ENCODE measurements around the gene IL36RN. TPM values are rescaled to one million over a fixed set of nuclear protein-coding genes. Genes with fewer than 3 reads are reported as not detected.

The IL36RN gene
- not detected in 2 replicates for total RNA-seq

DNA sequence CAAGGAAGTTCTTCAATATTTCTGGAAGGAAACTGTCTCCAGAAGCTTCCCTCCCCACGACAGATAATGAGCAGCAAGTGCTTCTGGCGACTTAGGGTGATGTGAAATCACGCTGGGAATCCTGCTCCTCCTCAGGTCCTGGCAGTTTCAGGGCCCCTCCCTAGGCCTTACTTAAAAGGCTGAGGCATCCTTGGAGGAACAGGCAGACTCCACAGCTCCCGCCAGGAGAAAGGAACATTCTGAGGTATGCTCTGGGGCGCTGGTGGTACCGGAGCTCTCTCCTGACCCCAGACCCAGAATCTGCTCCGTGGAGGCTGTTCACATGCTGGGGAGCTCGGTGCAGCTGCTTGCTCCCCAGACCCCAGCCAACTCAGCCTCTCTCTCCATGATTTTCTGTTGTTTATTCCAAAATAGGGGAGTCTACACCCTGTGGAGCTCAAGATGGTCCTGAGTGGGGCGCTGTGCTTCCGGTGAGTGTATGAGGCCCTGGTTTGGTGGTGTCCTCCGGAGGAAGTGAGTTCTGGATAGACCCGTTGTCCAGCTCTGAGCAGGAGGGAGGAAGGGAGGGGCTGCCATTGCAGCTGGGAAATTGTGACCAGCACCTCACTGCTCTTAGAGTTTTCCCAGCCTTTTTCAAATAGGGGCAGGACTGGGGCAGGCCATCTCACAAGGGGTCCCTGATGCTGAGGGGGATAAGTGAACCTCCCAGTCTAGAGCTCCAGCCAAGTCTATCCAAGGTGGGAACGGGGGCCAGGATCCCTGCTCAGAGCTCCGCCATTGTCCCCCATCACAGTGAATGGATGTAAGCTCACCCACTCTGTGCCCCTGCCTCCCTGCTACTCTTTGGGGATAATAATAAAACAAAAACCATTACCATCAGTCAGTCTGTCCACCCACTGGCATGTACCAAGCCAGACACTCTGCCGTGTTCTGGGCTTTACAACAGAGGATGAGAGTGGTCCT, at the start of gene IL36RN:
Gene IL36RN, plus strand, starts transcription at position 201 of the 963 bp plus-strand sequence. Its CDS starts 241 bp downstream, at position 442.
- no peak for DNase-seq (ENCODE audit: low spot score)
- intact Hi-C loops (cut with micrococcal nuclease): no loop called here
- peaks cover 20% of the 10 kb centered on the region for H3K9me3 Mint-ChIP-seq
- H3K27ac Mint-ChIP-seq: no peak within 1 kb of the TSS
- H3K4me3 Mint-ChIP-seq: no peak within 1 kb of the TSS
- no peaks in the 10 kb centered on the region for H3K4me1 Mint-ChIP-seq (ENCODE audit: low read depth)
- peaks cover 5% of the 10 kb centered on the region for H3K27me3 Mint-ChIP-seq (ENCODE audit: insufficient read depth)
- H3K36me3 Mint-ChIP-seq (ENCODE audit: low read depth): peaks cover 3% of the 10 kb centered on the region

DNA sequence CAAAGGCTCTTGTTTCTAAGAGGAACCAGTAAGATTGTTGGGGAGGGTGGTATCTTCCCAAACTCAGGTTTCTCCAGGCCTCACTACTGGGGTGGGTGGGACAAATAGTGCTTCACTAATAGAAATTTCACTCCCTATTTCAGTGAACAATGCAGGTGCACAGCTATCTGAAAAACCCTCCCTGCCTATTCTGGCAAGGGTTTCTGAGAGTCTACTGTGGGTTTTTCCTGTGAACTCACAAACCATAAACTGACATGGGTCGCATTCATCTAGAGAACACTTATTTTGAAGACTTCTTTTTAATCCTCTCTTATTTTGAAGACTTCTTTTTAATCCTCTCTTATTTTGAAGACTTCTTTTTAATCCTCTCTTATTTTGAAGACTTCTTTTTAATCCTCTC, 49.4 kb upstream of the IL36RN start:
- intact Hi-C loops (cut with micrococcal nuclease): no loop called here
- H3K4me3 Mint-ChIP-seq: no peak overlapping the region

DNA sequence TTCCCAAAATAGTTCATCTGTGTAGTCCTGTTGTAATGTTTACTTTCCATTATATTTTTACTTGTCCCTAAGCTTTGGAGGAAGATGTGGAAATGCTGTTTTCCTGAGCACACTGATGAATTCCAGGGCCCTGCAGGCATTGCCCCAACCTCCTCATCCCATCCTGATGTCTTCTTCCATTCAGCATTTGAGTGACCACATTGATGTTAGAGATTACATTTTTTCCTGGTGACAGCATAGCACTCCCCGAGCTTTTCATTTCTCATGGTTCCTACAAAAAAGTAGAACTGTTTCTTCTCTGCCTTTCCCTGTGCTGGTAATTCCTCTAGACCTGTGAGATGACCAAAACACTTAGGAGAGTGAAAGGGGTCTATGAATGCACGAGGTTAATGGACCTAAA, 48.9 kb upstream of the IL36RN start:
- intact Hi-C loops (cut with micrococcal nuclease): no loop called here
- H3K4me3 Mint-ChIP-seq: no peak overlapping the region
- no peaks in the 10 kb centered on the region for H3K36me3 Mint-ChIP-seq (ENCODE audit: low read depth)
- peaks cover 6% of the 10 kb centered on the region for H3K4me1 Mint-ChIP-seq (ENCODE audit: low read depth)
- H3K27me3 Mint-ChIP-seq (ENCODE audit: insufficient read depth): peaks cover 12% of the 10 kb centered on the region
- H3K9me3 Mint-ChIP-seq: no peaks in the 10 kb centered on the region
- H3K27ac Mint-ChIP-seq: no peak overlapping the region
- no peak for DNase-seq (ENCODE audit: low spot score)

More for the DNA sequence above, 49.4 kb upstream of the IL36RN start:
- peaks cover 6% of the 10 kb centered on the region for H3K4me1 Mint-ChIP-seq (ENCODE audit: low read depth)
- DNase-seq (ENCODE audit: low spot score): no peak
- no peaks in the 10 kb centered on the region for H3K36me3 Mint-ChIP-seq (ENCODE audit: low read depth)
- peaks cover 14% of the 10 kb centered on the region for H3K27me3 Mint-ChIP-seq (ENCODE audit: insufficient read depth)
- H3K27ac Mint-ChIP-seq: no peak overlapping the region
- H3K9me3 Mint-ChIP-seq: no peaks in the 10 kb centered on the region

DNA sequence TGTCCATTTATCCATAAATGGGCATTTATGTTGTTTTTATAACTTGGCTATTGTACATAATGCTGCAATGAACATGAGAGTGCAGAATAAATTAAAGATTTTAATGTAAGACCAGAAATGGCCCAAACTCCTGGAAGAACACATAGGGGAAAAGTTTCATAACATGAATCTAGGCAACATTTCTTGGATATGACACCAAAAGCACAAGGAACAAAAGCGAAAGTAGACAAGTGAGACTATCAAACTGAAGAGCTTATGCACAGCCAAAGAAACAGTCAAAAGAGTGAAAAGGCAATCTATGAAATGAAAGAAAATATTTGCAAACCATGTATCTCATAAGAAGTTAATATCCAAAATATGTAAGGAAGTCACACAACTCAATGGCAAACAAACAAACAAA, 47.9 kb upstream of the IL36RN start:
- peaks cover 6% of the 10 kb centered on the region for H3K4me1 Mint-ChIP-seq (ENCODE audit: low read depth)
- intact Hi-C loops (cut with micrococcal nuclease): no loop called here
- no peak overlapping the region for H3K4me3 Mint-ChIP-seq
- peaks cover 12% of the 10 kb centered on the region for H3K27me3 Mint-ChIP-seq (ENCODE audit: insufficient read depth)
- DNase-seq (ENCODE audit: low spot score): no peak
- H3K36me3 Mint-ChIP-seq (ENCODE audit: low read depth): no peaks in the 10 kb centered on the region
- H3K27ac Mint-ChIP-seq: no peak overlapping the region
- no peaks in the 10 kb centered on the region for H3K9me3 Mint-ChIP-seq

DNA sequence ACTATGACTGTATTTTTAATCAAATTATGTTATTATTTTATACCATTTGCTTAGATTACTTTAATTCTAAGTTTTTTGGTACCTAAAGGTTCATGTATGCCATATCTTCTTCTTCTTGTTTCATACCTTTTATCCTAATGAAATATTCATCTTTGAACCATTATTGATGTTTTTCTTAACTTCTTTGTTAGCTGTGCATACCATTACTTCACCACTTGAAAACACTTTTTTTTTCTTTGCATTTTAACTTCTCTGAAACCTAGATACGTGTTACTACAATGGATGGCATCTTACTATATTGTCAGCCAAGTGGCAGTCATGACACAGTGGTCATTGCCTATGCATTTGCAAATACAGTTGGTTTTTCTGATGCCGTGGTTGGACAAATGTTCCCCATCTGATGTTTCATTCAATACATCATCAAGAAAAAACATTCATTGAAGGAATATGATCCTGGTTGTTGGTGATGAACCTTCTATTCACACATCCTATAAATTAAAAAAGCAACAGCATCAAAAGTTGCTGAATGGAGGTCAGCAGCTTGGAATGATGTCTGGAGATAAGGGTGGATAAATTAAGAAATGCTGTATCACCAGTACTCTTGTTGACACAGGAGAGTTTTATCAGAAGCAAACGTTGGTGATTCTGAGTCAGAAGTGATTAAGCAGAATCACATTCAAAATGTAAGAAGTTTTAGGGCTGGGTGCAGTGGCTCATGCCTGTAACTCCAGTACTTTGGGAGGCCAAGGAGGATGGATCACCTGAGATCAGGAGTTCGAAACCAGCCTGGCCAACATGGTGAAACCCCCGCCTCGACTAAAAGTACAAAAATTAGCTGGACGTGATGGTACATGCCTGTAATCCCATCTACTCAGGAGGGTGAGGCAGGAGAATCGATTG, 46.3 kb upstream of the IL36RN start:
- DNase-seq (ENCODE audit: low spot score): no peak
- H3K27me3 Mint-ChIP-seq (ENCODE audit: insufficient read depth): peaks cover 17% of the 10 kb centered on the region
- intact Hi-C loops (cut with micrococcal nuclease): no loop called here
- no peak overlapping the region for H3K4me3 Mint-ChIP-seq
- H3K27ac Mint-ChIP-seq: no peak overlapping the region
- H3K36me3 Mint-ChIP-seq (ENCODE audit: low read depth): no peaks in the 10 kb centered on the region
- H3K4me1 Mint-ChIP-seq (ENCODE audit: low read depth): peaks cover 6% of the 10 kb centered on the region
- peaks cover 5% of the 10 kb centered on the region for H3K9me3 Mint-ChIP-seq

DNA sequence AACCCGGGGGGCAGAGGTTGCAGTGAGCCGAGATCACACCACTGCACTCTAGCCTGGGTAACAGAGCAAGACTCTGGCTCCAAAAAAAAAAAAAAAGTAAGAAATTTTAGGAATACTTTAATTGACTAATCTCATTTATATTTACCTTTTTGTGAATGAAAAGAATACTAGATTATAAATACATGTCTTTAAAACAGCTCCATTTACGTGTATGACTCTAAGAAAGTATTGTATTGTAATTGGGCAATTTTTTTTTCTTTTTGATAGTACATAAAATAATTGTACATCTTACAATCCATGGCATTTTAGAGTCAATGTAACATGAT, 45.7 kb upstream of the IL36RN start:
- H3K9me3 Mint-ChIP-seq: peaks cover 6% of the 10 kb centered on the region

DNA sequence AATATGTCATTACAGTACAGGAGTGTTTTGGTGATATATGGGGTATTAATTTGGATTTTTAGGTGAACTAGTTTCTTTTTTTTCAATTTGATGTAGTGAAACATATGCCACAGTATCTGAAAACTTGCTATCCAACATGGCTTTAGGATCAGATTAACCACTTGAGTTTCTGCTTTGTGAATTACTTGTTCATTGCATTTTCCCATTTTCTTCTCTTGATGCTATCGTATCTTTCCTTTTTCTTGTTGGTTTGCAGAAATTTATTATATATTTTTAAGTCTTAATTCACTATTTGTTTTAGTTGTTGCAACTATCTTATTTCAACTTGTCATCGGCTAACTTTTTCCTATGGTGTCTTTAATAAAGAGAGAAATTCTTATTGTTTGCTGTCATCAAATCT, 44.9 kb upstream of the IL36RN start:
- Mint-ChIP-seq H3K4me1 (ENCODE audit: low read depth) (peaks cover 6% of the 10 kb centered on the region), H3K36me3 (ENCODE audit: low read depth) (no peaks in the 10 kb centered on the region), H3K9me3 (peaks cover 13% of the 10 kb centered on the region), H3K4me3 (no peak overlapping the region), H3K27ac (no peak overlapping the region), H3K27me3 (ENCODE audit: insufficient read depth) (peaks cover 23% of the 10 kb centered on the region)
- DNase-seq (ENCODE audit: low spot score): no peak
- intact Hi-C loops (cut with micrococcal nuclease): no loop called here

More for the DNA sequence above, 45.7 kb upstream of the IL36RN start:
- no peak overlapping the region for H3K27ac Mint-ChIP-seq
- DNase-seq (ENCODE audit: low spot score): no peak
- peaks cover 23% of the 10 kb centered on the region for H3K27me3 Mint-ChIP-seq (ENCODE audit: insufficient read depth)
- peaks cover 6% of the 10 kb centered on the region for H3K4me1 Mint-ChIP-seq (ENCODE audit: low read depth)
- H3K4me3 Mint-ChIP-seq: no peak overlapping the region
- intact Hi-C loops (cut with micrococcal nuclease): no loop called here
- H3K36me3 Mint-ChIP-seq (ENCODE audit: low read depth): no peaks in the 10 kb centered on the region

DNA sequence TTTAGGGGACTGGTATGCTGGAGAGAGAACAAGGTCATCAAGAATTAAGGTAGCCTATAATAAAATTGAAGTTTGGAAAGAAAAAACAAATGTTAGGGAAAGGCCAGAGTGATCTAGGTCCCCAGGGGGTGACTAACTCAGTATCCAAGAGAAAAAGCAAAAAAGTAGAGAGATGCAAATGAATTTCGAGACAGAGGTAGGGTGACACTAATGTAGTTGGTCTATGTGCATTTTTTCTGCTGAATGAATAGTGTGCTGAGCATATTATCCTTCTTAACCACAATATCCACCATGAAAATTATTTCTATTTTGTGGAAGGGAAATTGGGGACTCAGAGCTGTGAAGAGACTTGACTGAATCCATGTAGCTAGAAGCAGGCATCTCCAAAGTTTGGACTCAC, 44.0 kb upstream of the IL36RN start:
- Mint-ChIP-seq H3K27ac (no peak overlapping the region), H3K4me3 (no peak overlapping the region), H3K4me1 (ENCODE audit: low read depth) (peaks cover 6% of the 10 kb centered on the region), H3K36me3 (ENCODE audit: low read depth) (no peaks in the 10 kb centered on the region), H3K9me3 (peaks cover 14% of the 10 kb centered on the region), H3K27me3 (ENCODE audit: insufficient read depth) (peaks cover 21% of the 10 kb centered on the region)
- intact Hi-C loops (cut with micrococcal nuclease): loop anchor here (1.0 kb wide), 1 partner anchor 15 kb away; no protein-coding TSS in a partner anchor
- no peak for DNase-seq (ENCODE audit: low spot score)

DNA sequence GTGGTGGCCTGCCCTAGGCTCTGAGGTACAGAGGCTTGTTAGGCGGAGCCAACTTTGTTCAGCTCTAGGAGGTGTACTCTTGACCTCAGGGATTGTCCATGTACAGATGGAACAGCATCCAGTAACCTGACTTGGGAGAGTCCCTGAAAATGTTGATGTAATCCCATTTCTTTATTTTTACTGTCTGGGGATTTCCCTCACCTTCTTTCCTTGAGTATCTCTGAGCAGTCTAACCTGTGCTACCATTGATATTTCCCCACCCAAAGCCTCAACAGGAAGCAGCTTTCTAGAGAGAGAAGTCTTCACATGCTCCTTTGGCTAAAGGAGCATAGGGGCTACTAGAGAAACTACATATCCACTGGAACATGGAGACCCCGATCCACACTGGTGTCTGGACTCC, 43.3 kb upstream of the IL36RN start:
- intact Hi-C loops (cut with micrococcal nuclease): loop anchor here (1.0 kb wide), 1 partner anchor 15 kb away; no protein-coding TSS in a partner anchor
- Mint-ChIP-seq H3K36me3 (ENCODE audit: low read depth) (no peaks in the 10 kb centered on the region), H3K4me1 (ENCODE audit: low read depth) (peaks cover 6% of the 10 kb centered on the region), H3K9me3 (peaks cover 14% of the 10 kb centered on the region), H3K27me3 (ENCODE audit: insufficient read depth) (peaks cover 19% of the 10 kb centered on the region), H3K27ac (no peak overlapping the region), H3K4me3 (no peak overlapping the region)
- DNase-seq (ENCODE audit: low spot score): no peak

DNA sequence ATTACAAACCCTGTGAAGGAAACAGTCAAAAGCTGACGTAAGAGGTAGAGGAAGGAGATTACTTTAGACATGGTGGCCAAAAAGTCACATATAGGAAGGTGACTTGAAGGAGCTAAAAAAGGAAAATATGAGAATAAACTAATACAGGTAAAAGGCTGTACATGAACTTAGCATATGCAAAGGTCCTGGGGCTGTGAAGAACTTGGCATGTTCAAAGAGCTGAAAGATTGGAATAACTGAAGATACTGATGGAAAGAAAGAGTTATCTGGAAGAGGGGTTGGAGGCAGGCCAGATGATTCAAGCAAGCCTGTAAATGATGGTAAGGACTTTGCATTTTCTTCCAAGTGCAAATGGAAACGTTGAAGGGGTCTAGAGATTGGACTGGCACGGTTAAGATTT, 40.5 kb upstream of the IL36RN start:
- no peaks in the 10 kb centered on the region for H3K4me1 Mint-ChIP-seq (ENCODE audit: low read depth)
- H3K4me3 Mint-ChIP-seq: no peak overlapping the region
- intact Hi-C loops (cut with micrococcal nuclease): no loop called here

DNA sequence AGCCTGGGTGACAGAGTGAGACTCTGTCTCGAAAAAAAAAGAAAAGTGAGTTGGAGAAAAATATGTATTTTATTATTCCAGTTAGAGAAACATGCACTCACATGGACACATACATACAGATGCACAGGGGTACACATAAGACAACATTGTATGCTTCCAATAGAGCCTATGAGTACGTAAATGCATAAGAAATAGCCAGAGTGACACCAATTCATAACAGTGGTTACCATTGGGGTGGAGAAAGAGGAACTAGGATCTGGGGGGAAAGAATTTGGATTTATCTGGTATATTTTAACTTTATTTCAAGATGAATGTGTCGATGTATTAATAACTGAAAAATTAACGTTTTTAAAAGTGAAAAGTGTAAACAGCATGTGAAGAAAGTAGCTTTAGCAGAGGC, 37.7 kb upstream of the IL36RN start:
- Mint-ChIP-seq H3K9me3 (peaks cover 14% of the 10 kb centered on the region), H3K4me1 (ENCODE audit: low read depth) (no peaks in the 10 kb centered on the region), H3K4me3 (no peak overlapping the region), H3K36me3 (ENCODE audit: low read depth) (no peaks in the 10 kb centered on the region), H3K27ac (no peak overlapping the region), H3K27me3 (ENCODE audit: insufficient read depth) (peaks cover 35% of the 10 kb centered on the region)
- intact Hi-C loops (cut with micrococcal nuclease): no loop called here
- DNase-seq (ENCODE audit: low spot score): no peak

More for the DNA sequence above, 40.5 kb upstream of the IL36RN start:
- Mint-ChIP-seq H3K27me3 (ENCODE audit: insufficient read depth) (peaks cover 19% of the 10 kb centered on the region), H3K9me3 (peaks cover 14% of the 10 kb centered on the region), H3K36me3 (ENCODE audit: low read depth) (no peaks in the 10 kb centered on the region), H3K27ac (no peak overlapping the region)
- DNase-seq (ENCODE audit: low spot score): no peak

DNA sequence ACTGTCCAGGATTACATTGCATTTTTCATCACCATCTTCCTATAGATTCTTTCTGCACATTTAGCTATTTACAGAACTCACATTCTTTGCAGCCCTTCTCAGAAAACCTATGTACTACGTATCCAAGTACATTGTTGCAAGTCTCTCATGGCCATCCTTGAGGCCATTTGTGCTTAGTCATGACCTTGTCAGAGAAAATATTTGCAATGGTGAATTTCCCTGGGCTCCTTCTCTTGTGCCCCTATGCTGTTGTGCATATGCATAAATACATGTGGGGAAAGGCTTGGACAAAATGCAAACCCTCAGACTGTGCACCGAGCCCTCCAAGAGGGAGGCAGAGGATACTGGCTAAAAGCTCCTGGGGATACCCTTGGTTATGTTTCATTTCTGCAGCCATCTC, 34.2 kb upstream of the IL36RN start:
- Mint-ChIP-seq H3K27me3 (ENCODE audit: insufficient read depth) (peaks cover 47% of the 10 kb centered on the region), H3K9me3 (no peaks in the 10 kb centered on the region), H3K4me3 (no peak overlapping the region), H3K27ac (no peak overlapping the region), H3K4me1 (ENCODE audit: low read depth) (no peaks in the 10 kb centered on the region), H3K36me3 (ENCODE audit: low read depth) (no peaks in the 10 kb centered on the region)
- intact Hi-C loops (cut with micrococcal nuclease): no loop called here
- no peak for DNase-seq (ENCODE audit: low spot score)

DNA sequence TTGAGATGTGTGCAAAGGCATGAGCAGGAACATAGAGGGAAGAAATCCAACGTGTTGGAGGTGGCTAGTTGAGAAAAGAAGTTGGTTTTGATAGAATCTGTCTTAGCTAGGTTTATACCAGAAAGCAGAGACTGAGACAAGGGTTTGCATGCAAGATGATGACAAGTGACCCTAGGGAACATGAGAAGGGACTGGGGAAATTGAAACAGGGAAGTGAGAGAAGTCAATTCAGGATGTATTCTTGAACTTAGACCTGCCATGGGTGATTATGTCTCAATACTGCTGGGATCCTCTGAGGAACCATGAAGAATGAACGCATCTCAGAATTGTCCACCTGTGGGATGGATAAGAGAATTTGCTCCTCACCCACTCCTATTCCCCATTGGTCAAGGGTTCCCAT, 33.3 kb upstream of the IL36RN start:
- Mint-ChIP-seq H3K36me3 (ENCODE audit: low read depth) (no peaks in the 10 kb centered on the region), H3K4me3 (no peak overlapping the region), H3K27ac (no peak overlapping the region), H3K27me3 (ENCODE audit: insufficient read depth) (peaks cover 54% of the 10 kb centered on the region), H3K4me1 (ENCODE audit: low read depth) (no peaks in the 10 kb centered on the region), H3K9me3 (no peaks in the 10 kb centered on the region)
- intact Hi-C loops (cut with micrococcal nuclease): no loop called here
- no peak for DNase-seq (ENCODE audit: low spot score)

Measured in activated T-helper 1 cell treated with anti-CD3 and anti-CD28 coated beads, Interleukin-12 subunit alpha, Interleukin-12 subunit beta, Interleukin-2, Interleukin-4 antibody, amounts not matched to agents 30 ng/mL and 10 ng/mL and 1 ng/mL, durations not matched to agents 14 hours and 24 hours and 36 hours (primary cell).